Cardiac fibroblast (primary cell): ENCODE data around the gene HLA-C.
A peak's percentile ranks its signal among the peaks of the same experiment; 100 is the strongest.
"Not testable (repeated sequence)": the region's sequence is repeated elsewhere in the genome, so short reads cannot be mapped to it uniquely, and the experiment has no call there.

Experiments used
- DNase-seq, 2 donors: peaks; one replicate each; pipeline versions ENCODE4 v3.0.0 to v3.0.0-alpha.2; 2010; ENCODE audit warnings: low read depth in 2 of 2
- H3K4me3 ChIP-seq, 2 donors: replicated peaks in 1 of 2; 1 replicate in 1 of 2; 2 replicates in 1 of 2; pipeline ENCODE4 v1.5.1; 2011; ENCODE audit warnings: low read depth in 2 of 2, low read length in 2 of 2, mild to moderate bottlenecking in 2 of 2, moderate library complexity in 1 of 2
- TF ChIP-seq, protein P1 (sequence below): IDR thresholded peaks from one replicate; pipeline ENCODE4 v1.5.1; 2011; ENCODE audit warnings: low read depth, mild to moderate bottlenecking, low read length, inconsistent platforms

Gene HLA-C

DNA sequence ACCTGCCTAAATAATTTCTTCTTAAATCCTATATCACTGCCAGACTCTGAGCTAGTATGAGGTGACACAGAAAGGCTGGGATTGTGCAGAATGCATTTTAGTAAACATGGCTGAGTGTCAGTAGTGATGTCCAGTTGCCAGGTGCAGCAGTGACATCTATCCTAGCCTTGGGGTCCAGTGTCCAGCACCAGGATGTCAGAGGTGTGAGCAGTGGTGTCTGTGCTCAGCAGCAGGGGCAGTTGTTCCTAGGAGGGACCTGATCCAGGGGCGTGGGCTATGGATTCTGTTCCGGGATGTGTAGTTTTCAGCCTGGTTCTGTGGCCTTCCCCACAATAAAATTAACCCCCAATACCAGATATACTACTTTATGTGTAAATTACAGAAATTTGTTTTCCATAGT lies 6.0 kb downstream of the HLA-C start:
- no peak overlapping the region for H3K4me3 ChIP-seq
- DNase-seq: no peak
- TF ChIP-seq, protein P1, sequence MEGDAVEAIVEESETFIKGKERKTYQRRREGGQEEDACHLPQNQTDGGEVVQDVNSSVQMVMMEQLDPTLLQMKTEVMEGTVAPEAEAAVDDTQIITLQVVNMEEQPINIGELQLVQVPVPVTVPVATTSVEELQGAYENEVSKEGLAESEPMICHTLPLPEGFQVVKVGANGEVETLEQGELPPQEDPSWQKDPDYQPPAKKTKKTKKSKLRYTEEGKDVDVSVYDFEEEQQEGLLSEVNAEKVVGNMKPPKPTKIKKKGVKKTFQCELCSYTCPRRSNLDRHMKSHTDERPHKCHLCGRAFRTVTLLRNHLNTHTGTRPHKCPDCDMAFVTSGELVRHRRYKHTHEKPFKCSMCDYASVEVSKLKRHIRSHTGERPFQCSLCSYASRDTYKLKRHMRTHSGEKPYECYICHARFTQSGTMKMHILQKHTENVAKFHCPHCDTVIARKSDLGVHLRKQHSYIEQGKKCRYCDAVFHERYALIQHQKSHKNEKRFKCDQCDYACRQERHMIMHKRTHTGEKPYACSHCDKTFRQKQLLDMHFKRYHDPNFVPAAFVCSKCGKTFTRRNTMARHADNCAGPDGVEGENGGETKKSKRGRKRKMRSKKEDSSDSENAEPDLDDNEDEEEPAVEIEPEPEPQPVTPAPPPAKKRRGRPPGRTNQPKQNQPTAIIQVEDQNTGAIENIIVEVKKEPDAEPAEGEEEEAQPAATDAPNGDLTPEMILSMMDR: no peak

DNA sequence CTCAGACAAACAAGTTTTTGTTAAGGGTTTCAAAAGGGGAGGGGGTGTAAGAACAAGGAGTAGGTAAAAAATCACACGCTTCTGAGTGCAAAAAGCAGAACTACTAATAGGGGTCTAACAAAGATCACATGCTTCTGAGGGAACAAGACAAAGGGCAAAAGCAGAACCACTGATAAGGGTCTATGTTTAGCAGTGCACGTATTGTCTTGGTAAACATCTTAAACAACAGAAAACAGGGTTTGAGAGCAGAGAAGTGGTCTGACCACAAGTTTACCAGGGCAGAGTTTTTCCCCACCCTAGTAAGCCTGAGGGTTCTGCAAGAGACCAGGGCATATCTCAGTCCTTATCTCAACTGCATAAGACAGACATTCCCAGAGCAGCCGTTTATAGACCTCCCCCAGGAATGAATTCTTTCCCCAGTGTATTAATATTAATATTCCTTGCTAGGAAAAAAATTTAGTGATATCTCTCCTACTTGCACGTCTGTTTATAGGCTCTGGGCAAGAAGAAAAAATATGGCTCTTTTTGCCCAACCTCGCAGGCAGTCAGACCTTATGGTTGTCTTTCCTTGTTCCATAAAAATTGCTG lies 8.5 kb downstream of the HLA-C start:
- DNase-seq, H3K4me3 ChIP-seq: not testable (repeated sequence)

DNA sequence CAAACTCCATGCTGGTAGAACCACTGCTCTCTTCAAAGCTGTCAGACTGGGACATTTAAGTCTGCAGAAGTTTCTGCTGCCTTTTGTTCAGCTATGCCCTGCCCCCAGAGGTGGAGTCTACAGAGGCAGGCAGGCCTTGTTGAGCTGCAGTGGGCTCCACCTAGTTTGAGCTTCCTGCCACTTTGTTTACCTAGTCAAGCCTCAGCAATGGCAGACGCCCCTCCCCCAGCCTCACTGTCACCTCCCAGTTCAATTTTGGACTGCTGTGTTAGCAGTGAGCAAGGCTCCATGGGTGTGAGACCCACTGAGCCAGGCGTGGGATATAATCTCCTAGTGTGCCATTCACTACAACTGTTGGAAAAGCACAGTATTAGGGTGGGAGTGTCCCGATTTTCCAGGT lies 11.9 kb downstream of the HLA-C start:
- not testable (repeated sequence) for H3K4me3 ChIP-seq, DNase-seq

DNA sequence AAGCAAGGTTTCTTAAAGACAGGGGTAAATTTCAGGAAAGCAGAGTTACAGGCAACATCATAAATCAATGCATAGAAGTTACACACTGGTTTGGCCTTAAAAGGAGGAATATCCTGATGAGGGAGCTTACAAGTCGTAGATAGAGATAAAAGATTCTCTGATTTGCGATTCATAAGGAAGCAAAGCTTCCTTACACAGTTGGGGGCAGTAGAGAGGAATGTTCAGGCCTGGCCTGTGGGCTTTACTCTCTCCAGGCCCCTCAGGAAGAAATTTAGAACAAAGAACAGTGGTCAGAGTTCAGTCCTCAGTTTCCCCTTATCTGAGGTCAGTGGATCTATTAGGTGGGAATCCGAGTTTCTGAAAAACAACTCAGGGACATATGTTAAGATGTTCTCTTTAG lies 19.3 kb downstream of the HLA-C start:
- H3K4me3 ChIP-seq: no peak overlapping the region
- DNase-seq: no peak
- TF ChIP-seq, protein P1: no peak

DNA sequence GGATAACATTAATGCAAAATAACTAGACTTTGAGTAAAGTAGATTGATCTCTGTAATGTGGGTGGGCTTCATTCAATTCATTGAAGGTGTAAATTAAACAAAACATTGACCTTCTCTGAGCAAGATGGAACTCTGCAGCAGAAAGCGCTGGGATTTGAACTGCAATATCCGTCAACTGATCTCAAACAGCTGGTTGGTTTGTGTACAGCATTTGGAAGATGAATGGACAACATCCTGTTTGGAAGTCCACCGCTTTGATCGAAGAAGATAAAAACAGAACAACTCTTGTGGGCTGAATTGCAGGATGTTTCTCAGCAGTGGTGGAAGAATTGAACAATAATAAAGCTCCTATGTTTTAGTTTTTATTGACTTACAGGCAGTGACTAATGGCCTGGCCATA lies 20.6 kb downstream of the HLA-C start:
- no peak for DNase-seq
- no peak overlapping the region for H3K4me3 ChIP-seq
- TF ChIP-seq, protein P1: no peak

DNA sequence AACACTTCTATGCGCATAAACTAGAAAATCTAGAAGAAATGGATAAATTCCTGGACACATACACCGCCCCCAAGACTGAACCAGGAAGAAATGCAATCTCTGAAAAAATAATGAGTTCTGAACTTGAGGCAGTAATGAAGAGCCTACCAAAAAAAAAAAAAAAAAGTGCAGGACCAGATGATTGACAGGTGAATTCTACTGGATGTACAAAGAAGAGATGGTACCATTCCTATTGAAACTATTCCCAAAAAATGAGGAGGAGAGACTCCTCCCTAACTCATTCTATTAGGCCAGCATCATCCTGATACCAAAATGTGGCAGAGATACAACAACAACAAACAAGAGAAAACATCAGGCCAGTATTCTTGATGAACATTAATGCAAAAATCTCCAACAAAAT lies 22.7 kb downstream of the HLA-C start:
- TF ChIP-seq, protein P1: no peak
- no peak for DNase-seq
- H3K4me3 ChIP-seq: no peak overlapping the region

DNA sequence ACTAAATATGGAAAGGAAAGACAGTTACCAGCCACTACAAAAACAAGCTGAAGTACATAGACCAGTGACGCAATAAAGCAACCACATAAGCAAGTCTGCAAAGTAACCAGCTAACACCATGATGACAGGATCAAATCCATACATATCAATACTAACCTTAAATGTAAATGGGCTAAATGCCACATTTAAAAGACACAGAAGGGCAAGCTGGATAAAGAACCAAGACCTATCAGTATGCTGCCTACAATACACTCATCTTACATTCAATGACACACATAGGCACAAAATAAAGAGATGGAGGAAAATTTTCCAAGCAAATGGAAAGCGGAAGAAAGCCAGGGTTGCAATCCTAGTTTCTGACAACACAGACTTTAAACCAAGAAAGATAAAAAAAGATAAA lies 24.1 kb downstream of the HLA-C start:
- TF ChIP-seq, protein P1: no peak
- H3K4me3 ChIP-seq: no peak overlapping the region
- DNase-seq: no peak

DNA sequence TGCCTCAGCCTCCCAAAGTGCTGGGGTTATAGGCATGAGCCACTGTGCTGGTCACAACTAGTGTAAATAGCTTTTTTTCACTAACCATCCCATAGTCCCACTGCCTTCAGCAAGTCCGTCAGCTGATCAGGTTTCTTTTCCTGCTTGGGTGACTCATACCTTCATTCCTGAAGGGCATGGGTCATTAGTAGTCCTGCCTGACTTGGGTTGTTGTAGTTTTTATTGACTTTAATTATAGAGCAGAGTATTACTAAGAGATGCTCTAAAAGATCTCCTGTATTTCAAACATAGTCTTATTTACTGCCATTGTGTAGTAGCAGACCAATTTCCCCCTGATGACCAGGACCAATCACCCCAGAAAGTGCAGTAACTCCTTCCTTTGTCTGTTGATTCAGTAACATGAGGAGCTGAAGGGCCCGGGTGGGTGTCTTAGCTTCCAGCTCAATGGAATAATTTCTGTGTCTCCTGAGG lies 25.8 kb downstream of the HLA-C start:
- H3K4me3 ChIP-seq: no peak overlapping the region
- TF ChIP-seq, protein P1: no peak
- peak; percentile 43 to 79 for DNase-seq
